Tibial nerve (tissue), 4 donors: ENCODE data around the gene ANO9.

ENCODE experiments used
- EP300 ChIP-seq, 2 donors: sonication (generic); formaldehyde crosslinking; IDR thresholded peaks; one replicate each; pipeline ENCODE4 v1.6.1; 2017; ENCODE audit warnings: antibody characterized with exemption in 2 of 2, mild to moderate bottlenecking in 1 of 2
- TF ChIP-seq, protein P1 (sequence below), 5 experiments: fragments of 200-600 bp in 3 of 5; fragments of 450-650 bp in 2 of 5; sonication (generic) in 3 of 5; IDR thresholded peaks; one replicate each; pipeline ENCODE4 v1.5.1; 2016 to 2019; ENCODE audit warnings: antibody characterized with exemption in 5 of 5, mild to moderate bottlenecking in 3 of 5, moderate library complexity in 2 of 5

DNA sequence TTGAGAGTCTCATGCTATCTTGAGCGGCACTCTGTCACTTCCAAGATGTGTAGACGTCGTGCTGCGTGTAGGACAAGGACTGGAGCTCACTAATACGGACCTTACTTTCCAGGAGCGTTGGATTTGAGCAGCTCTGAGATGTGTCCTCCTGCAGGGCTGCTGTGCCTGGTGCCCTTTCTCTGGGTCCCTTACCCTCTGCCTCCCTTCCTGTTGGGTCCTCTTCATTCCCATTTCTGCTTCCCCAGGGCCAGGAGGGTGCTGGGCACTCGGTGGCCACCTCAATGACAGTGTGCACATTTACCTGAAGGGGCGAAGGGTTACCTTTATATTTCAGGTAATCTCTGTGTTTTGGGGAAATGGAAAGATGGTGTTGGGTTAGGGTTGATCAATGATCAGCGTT, 12.2 kb upstream of the ANO9 start:
- TF ChIP-seq, protein P1, sequence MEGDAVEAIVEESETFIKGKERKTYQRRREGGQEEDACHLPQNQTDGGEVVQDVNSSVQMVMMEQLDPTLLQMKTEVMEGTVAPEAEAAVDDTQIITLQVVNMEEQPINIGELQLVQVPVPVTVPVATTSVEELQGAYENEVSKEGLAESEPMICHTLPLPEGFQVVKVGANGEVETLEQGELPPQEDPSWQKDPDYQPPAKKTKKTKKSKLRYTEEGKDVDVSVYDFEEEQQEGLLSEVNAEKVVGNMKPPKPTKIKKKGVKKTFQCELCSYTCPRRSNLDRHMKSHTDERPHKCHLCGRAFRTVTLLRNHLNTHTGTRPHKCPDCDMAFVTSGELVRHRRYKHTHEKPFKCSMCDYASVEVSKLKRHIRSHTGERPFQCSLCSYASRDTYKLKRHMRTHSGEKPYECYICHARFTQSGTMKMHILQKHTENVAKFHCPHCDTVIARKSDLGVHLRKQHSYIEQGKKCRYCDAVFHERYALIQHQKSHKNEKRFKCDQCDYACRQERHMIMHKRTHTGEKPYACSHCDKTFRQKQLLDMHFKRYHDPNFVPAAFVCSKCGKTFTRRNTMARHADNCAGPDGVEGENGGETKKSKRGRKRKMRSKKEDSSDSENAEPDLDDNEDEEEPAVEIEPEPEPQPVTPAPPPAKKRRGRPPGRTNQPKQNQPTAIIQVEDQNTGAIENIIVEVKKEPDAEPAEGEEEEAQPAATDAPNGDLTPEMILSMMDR (IDR thresholded peaks at IDR 0.05) = no peak
- no peak for TF ChIP-seq EP300 (IDR thresholded peaks at IDR 0.05)
